TTC549 (cell line): ENCODE measurements around the gene HEG1.

Experiments used
- FAIRE-seq: peaks from 2 replicates; lab custom pipeline; 2012; peaks lifted over from hg19 to GRCh38; lab: Jason Lieb, UNC

The HEG1 gene

GRCh38 chr3:124951511-124952281 lies 104.1 kb downstream of the HEG1 start:
- no peak for FAIRE-seq

- FAIRE-seq, result no peak
Observed at GRCh38 chr3:124950026-124950425, 105.8 kb downstream of the HEG1 start.

GRCh38 chr3:124942613-124943012 lies 113.2 kb downstream of the HEG1 start:
- FAIRE-seq, result no peak

GRCh38 chr3:124941771-124942170 lies 114.0 kb downstream of the HEG1 start:
- FAIRE-seq, result no peak

- FAIRE-seq, result no peak
Observed at GRCh38 chr3:124939661-124940060, 116.1 kb downstream of the HEG1 start.

GRCh38 chr3:124938896-124939295 lies 116.9 kb downstream of the HEG1 start:
- FAIRE-seq, result no peak

GRCh38 chr3:124937049-124937448 lies 118.7 kb downstream of the HEG1 start:
- no peak for FAIRE-seq

- no peak for FAIRE-seq
Observed at GRCh38 chr3:124935794-124936542, 119.8 kb downstream of the HEG1 start.

- FAIRE-seq, result no peak
Observed at GRCh38 chr3:124935264-124935663, 120.5 kb downstream of the HEG1 start.

- no peak for FAIRE-seq
Observed at GRCh38 chr3:124934577-124934976, 121.2 kb downstream of the HEG1 start, which contains the start of gene MUC13. Gene MUC13, minus strand, starts transcription at chr3:124934751. Its CDS starts 39 bp downstream, at chr3:124934712.

- FAIRE-seq, result peak; percentile 71
Observed at GRCh38 chr3:124928333-124929202, 127.2 kb downstream of the HEG1 start.

GRCh38 chr3:124927574-124928045 lies 128.2 kb downstream of the HEG1 start:
- no peak for FAIRE-seq

GRCh38 chr3:124926426-124927101 lies 129.2 kb downstream of the HEG1 start:
- no peak for FAIRE-seq

GRCh38 chr3:124924741-124925140 lies 131.1 kb downstream of the HEG1 start:
- FAIRE-seq, result no peak

GRCh38 chr3:124923833-124924232 lies 132.0 kb downstream of the HEG1 start:
- FAIRE-seq, result no peak

- no peak for FAIRE-seq
Observed at GRCh38 chr3:124920718-124921117, 135.1 kb downstream of the HEG1 start.

- no peak for FAIRE-seq
Observed at GRCh38 chr3:124919756-124920155, 136.0 kb downstream of the HEG1 start.

GRCh38 chr3:124918524-124918923 lies 137.3 kb downstream of the HEG1 start:
- FAIRE-seq, result no peak

- FAIRE-seq, result no peak
Observed at GRCh38 chr3:124916837-124917409, 138.9 kb downstream of the HEG1 start.
